Amniotic epithelial cell (primary cell): ENCODE data around the gene CHRNB4.
"Not testable (repeated sequence)": the region's sequence is repeated elsewhere in the genome, so short reads cannot be mapped to it uniquely, and the experiment has no call there.

Experiments
- DNase-seq: peaks from one replicate; pipeline ENCODE4 v3.0.0-alpha.2; 2010; ENCODE audit warnings: low read depth

The CHRNB4 gene, protein sequence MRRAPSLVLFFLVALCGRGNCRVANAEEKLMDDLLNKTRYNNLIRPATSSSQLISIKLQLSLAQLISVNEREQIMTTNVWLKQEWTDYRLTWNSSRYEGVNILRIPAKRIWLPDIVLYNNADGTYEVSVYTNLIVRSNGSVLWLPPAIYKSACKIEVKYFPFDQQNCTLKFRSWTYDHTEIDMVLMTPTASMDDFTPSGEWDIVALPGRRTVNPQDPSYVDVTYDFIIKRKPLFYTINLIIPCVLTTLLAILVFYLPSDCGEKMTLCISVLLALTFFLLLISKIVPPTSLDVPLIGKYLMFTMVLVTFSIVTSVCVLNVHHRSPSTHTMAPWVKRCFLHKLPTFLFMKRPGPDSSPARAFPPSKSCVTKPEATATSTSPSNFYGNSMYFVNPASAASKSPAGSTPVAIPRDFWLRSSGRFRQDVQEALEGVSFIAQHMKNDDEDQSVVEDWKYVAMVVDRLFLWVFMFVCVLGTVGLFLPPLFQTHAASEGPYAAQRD

DNA sequence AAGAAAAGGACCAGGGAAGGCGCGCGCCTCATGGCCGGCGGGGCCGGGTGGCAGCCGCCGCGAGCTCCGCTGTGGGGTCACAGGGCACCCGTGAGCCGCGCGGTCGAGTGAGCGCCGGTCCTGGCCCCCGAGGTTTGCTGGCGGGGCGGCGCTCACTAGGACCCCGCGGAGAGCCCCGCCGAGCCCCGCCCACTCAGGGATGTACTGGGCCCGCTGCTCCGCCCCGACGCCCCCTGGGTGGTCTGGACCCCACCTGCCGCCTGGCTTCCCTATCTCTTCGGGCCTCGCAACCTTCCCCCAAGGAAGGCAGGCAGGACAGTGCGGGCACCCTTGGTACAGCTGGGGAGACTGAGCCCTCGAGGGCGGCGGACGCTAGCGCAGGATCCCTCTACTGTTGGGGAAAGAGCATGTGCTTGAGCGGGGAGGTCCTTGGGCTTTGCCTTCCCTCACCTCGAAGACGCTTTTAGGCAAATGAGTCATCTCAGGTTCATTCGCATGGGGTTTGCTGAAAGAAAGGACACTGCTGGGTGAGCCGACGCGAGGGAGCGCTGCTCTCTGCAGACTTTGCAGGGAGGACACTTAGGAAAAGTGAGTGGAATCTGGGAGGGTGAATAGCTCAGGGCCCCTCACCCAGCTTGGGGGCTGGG is at the start of gene CHRNB4:
Gene CHRNB4 (minus strand): TSS at position 109 of the 647 bp plus-strand sequence. CDS start 77 bp downstream, at position 32.
- peak; percentile 32 for DNase-seq

DNA sequence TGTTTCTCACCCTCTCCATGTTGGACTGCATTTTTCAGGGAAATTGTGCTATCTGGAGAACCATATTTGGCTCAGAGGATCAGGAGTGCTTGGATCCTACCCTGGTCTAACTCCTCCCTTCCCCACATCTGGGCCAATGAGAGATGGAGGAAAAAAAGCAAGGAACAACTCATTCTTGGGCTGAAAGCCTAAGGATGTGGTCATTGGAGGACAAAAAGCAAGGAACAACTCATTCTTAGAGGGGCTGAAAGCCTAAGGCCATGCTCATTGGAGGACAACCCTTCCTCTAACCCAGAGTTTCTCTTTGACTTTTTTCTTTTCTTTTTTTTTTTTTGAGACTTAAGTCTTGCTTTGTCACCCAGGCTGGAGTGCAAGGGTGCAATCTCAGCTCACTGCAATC is 48.6 kb upstream of the CHRNB4 start:
- DNase-seq, result no peak

DNA sequence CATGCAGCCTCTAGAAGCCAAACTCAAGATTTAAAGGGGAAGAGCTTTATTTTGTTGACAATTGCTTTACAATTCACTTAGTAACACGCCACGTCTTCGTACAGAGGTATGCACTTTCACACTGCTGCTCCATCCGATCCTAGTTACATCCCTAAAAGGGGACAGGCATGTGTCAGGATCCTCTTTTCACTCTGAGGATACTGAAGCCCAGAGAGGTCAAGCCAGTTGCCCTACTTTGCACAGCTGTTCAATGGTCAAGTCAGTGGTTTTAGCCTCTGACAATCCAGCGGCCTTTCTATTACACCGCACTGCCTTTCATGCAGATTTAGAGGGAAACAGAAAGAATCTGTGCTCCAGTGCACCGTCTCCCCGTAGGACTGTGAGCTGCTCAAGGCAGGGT is 44.9 kb upstream of the CHRNB4 start:
- DNase-seq, result no peak

DNA sequence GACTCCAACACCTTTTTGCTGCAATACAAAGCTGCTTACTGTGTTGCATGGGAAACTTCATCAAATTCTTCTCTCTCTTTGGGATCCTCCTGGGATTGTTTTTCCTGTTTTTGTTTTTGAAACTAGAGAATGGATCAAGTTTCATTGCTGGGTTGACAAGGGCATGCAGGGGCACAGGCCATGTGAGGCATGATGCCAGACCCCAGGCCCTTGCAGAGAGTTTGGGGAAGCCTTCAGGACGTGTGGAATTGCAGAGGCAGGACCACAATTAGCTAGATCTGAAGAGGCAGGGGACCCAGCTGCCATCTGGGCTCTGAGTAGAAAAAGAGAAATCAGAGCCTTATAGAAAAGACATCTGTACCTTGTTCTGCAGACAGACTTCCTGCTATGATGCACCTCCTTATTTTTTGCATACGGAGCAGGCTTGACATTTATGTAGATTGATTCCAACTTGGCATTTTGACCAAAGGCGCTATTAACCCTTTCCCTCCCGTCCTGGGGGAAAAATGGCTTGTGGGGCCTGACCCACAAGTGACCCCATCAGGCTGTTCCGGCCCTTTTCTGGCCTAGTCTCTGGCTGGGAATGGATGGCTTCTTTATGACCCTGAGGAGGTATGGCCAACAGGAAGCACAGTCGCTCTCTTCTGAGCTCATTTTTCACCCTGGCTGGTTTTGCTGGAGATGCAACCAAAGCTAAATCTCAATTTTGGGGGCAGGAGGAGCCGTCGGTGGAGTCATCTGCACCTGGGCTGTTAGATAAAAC is 44.3 kb upstream of the CHRNB4 start:
- DNase-seq, result no peak

DNA sequence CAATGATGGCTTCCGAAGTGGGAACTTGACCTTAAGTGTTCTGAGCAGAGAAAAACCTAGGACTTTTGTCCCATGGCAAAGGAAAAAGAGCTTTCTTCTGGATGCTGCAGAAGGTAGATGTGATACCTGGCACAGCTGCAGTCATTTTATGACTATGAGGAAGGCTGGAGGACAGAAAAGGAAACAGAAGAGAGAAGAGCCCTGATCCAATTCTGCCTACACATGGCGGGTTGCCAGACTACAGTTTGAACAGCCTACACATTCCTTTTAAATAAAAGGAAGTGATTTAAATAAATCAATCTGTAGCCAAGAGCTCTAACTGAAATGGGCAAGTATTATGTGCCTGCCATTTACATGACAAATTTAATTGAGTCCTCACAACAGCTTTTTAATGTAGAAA is 43.6 kb upstream of the CHRNB4 start:
- no peak for DNase-seq

DNA sequence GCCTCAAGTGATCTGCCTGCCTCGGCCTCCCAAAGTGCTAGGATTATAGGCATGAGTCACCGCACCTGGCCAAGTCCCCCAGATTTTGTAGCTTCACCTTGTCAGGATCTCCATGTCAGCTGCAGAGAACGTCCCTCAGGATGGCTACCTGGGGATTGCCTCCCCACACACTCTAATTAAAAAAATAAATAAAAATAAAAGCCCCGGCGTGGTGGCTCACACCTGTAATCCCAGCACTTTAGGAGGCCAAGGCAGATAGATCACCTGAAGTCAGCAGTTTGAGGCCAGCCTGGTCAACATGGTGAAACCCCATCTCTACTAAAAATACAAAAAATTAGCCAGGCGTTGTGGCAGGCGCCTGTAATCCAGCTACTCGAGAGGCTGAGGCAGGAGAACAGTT is 42.6 kb upstream of the CHRNB4 start:
- DNase-seq, result not testable (repeated sequence)

DNA sequence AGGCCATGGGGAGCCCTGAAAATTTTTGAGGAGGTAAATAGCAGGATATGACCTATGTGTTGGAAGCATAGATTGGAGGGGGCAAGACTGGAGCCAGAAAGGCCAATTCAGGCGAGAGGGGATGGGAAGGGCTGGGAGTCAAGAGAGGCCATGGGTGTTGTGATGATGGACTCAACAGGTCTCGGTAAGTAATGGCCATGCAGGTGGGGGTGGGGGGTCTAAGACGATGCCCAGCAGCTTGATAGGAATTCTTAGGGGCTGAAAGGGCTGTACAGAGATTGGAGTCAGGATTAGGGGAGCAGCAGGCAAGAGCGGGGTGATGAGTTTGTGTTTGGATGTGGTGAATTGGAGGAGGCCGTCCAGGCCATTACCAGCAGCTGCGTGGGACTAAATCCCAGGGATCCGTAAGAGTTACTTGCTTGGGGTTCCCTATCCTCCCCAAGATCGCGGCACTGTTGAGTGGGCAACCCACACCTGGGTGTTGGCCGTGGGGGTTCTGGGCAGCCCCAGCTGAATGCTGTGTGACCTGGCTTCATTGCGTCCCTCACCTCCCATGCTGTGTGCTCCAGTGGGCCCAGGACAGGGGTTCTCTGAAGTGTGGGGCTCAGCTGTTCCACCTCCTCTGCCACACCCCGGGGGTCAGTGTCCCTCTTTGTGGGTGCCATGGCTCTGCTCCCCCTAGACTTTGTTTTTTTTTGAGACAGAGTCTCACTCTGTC is 41.8 kb upstream of the CHRNB4 start:
- no peak for DNase-seq

DNA sequence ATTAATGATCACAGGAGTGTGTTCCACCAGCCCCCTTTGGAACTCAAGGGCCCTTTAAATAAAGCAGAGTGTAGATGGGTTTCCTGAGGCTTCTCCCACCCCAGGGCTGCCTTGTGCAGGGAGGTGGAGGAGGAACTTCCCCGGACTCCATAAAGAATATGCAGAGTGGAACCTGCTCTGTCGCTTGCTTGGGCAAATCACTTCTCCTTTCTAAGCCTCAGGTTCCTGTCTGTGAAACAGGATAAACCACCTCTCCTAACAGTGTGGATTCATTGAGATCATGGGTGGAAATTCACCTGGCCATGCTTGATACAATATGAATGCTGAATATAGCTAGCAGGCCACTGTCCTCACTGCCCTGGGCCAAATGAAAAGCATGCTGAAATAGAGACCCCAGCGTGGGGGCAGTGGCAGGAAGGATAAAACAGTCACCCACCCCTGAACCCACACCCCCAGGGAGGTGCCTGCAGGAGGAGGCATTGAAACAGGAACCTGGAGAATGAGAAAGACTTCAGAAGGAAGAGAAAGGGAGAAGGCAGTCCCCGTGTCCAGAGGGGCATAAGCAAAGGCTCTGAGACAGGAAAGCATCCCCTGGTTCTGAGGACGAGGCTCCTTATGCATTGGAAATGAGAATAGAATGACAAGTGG is 41.1 kb upstream of the CHRNB4 start:
- no peak for DNase-seq

DNA sequence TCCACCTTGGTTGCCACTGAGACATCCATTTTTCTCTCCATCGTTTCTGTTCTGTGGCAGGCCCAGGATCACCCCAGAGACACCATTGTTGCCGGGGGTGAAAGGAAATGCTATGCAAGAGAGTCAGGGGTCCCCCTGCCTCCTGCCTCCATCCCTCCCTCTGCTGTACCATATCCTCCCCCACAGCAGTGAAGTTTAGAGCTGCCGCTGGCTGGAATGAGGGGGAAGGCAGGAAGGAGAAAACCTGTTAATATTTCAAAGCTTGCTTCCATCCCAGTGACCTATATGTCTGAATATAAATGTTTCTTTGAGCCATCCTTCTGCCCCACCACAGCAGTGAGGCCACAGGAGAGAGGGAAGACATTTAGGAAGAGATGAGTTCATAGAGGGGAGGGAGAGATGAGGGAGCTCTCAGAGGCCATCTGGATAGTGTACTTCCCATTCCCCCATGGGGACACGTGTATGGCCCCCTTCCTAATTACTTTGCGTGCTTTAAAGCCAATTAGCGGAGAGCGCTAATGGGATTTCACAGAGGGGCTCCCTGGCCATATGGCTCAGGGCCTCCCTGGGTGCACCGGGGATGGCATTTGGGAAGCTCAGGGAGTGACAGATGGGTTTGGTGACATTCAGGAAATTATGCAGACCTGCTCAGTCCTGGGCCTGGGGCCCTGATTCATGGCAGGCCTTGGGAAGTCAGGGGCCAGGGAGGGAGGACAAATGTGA is 40.4 kb upstream of the CHRNB4 start:
- DNase-seq, result no peak

DNA sequence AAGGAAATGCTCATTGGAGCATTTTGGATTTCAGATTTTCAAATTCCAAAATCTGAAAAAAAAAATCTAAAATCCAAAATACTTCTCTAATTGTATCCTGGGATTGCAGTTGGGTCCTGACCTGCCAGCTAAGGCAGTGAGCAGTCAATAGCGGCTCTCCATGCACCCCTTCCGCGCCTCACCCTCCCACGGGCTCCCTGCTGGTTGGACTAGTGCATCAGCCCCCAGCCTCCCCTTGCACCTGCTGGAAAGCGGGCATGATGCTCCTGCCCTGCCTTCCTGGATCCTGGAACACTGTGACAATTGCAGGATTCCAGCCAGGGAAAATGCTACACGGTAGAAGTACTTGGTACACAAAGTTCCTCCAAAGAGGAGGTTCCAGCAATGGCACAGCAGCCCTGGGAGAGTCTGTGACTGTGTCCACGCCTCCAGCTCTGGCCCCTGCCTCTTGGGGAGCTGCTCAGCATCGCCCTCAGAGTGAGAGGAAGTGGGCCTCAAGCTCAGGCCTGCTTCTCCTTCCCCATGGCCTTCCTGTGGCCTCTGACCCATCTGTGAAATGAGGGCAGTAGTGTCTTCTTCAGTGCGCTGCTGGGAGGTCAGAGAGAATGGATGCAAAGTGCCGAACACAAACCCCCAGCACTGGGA is 39.5 kb upstream of the CHRNB4 start:
- DNase-seq, result no peak

DNA sequence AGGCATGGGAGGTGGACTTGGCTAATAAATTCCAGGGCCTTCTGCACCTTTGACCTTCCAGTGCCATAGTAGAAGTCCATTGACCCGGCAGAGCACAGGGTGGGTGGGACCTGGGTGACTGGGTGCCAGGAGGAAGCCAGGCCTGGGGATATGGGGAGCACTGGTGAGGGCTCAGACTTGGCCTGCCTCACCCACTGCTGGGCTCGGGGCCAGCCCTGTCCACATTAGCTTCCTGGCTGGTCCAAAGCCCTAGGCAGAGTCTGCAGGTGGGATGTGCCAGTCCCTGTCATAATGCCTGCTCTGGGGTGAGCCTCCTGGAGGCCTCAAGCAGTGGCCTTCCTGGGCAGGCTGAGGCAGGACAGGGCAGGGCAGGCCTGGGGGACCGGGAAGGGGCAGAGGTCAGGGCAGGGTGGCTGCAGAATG is 38.1 kb upstream of the CHRNB4 start:
- no peak for DNase-seq

DNA sequence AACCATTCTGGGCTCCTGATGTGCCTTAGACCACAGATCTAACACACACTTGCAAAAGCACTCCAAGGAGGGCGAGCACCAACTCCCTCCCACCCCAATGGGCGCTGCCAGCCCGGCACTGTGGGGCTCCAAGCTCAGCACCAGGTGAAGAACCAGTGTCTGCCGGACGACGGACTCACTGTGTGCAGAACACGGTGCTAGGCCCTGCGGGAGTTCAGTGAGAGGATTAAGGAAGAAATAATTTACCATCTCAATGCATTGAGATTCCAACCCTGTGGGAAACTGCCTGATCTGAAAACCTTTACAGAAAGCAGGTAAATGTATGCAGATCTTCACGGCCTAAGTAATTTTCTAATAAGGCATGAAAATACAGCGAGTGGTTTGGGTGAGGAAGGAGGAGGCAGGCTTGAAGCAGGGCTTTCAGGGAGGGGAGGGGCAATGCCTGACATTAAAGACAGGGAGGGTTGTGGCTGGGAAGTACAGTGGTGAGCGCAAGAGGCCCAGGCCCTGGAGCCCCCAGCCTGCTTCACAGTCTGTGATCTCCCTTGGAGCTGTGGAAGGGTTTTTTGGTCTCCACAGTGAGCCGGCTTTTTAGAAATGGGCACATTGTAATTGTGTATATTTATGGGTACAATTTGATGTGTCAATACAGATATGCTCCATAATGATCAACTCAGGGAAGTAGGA is 35.6 kb upstream of the CHRNB4 start:
- DNase-seq, result no peak

DNA sequence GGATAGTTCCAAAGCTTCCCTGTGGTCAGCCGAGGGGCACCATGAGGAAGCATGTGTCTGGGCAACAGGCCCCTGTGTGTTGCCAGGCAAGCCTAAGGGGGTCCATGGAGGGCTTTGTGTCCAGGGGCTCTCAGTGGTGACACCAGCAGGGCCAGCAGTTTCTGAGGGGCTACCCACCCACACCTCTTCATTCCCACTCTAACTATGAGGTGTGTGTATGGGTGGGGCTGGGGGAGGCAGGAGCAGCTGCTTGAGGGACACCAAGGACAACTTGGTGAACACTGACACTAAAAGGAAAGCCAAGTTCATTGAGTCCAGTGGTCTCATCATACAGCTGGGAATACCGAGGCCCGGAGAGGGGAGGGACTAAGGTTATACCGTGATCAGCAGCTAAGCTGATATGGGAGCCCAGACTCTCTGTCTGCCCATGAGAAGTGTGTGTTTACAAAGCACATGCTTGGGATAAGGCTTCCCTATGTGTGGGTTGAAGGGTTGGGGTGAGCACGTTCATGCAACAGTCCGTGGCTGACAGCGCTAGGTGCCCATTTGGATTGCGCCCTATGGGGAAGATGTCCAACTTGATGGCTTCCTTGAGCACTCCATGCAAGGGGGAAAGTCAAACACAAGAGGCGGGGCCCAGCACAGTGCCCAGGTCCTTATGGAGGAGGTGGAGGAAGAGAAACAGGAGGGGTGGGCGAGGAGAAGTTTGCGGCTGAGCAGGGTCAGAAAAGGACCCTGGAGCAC is 34.8 kb upstream of the CHRNB4 start:
- DNase-seq, result no peak

DNA sequence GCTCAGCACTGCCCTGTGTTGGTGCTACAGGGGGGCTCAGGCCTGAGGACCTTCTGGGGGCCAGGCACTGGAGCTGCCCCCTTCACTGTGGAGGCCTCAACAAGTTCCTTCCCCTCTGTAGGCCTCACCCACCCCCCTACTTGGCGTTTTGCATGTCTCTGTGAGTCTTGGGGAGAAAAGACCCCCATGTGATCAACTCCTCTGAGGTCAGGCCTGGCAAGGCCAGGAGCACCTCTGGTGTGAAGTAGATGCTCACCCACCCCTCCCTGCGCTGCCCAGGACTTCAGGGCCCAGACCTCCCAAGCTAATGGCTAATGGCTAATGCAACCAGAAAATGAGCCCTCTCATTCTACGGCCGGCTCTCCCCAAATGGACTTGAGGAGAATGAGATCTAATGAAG is 34.2 kb upstream of the CHRNB4 start:
- DNase-seq, result no peak

DNA sequence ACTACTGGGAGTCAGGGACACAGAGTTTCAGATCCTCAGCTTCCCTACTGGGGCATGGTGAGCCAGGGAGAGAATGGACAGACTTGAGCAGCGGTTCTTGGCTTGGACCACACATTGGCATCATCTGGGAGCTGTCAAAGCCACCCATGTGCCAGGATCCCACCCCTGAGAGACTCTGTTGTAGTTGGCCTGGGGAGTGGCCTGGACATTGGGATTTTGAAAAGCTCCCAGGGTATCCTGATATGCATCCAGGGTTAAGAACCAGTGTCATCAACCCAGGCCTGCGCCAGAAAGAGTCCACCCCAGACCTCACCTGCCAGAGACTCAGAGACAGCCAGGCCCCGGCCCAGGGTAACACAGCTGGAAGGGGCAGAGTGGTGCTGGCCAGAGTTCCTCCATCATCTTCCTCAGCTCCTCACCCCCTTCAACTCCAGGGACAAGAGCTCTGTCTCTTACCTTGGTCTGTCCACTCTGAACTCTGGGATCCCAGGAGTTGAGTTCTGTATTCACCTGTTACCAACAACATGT is 33.0 kb upstream of the CHRNB4 start:
- DNase-seq, result no peak

DNA sequence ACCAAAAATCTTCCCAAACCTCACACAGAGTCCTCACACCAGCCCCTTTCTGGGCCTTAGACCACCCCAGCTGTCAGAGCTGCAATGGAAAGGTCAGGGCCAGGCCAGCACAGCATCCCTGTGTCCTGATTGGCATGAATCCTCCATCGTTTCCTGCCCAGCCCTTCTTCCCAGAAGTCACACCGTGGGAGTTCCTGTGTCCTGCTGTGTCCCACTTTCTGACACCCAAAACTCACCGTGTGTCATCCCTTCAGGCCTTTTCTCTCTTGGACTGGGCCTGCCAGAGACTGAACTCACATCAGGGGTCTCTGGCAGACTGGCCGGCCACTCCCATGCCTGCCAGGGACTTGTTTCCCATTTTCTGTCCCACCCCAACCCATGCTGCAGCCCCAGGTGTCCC is 32.5 kb upstream of the CHRNB4 start:
- DNase-seq, result no peak

DNA sequence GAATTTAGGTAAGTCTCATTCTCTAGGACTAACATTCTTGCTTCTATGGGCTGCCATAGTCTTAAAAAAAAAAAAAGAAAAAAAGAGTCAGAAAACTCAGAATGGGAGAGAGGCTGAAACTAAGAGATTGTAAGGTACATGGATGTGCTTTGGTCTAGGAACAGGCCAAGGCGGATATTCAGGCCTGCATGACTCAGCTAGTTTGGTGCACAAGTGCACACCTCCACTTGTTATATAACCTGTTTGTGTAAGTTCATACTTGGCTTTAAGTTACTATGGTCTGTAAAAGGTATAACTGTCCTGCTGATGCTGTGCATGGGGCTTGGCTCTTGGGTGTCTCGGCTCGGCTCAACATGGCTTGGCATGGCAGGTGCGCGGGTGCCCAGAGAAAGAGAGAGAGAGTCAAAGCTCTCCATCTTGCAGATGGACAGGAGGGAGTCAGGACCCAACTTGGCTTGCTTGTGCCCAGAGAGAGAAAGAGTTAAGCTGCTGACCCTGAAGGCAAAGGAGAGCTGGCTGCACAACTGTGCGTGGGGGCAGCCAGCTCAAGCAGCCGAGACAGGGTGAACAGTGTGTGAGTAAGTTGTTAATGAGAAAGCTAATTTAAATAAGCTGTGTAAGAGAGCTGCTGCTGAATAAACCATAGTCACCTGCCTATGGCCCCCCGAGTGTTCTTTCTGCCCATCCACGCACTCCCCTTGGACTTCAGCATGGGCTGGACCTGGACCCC is 31.4 kb upstream of the CHRNB4 start:
- no peak for DNase-seq

DNA sequence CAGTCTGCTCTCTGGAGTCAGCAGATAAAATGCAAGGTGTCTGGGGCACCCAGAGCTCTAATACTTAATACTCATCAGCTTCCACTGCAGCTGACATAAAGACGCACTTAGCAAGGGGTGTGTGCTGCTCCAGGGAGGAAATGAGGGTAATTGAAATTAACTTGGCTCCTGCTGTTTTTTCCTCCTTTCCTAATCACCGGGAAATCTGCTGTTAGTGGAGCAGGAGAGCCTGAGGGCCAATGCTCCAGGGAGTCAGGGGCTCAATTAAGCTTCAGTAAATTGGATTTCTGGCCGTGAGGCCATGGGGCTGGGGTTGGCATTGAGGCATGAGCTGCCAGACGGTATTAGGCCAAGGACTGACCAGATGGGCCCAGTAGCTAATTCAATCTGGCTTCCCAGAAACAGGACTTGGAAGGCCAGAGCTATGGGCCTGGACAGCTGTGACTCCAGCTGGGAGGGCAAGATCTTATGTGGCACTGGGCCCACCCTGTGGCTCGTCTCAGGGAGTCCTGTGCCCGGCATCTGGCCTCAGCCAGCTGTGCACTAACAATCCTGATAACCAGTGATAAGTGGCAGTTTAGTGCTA is 30.7 kb upstream of the CHRNB4 start:
- DNase-seq, result no peak
